Left renal cortex interstitium (tissue), 4 donors: ENCODE results near the gene DOHH. TPM values are rescaled to one million over a fixed set of nuclear protein-coding genes. Genes with fewer than 3 reads are reported as not detected.

Source experiments
- DNase-seq, 4 donors: peaks; one replicate each; pipeline ENCODE4 v3.0.0-alpha.2; 2013; ENCODE audit warnings: low read depth in 4 of 4, low spot score in 2 of 4, missing footprints in 1 of 4
- polyA plus RNA-seq, 4 donors: library from polyadenylated mRNA; unstranded; fragments of 120-200 nt; gene quantifications; one replicate each; pipeline ENCODE4 v1.2.1, GENCODE V29; 2013; ENCODE audit not compliant: insufficient read length in 4 of 4

The DOHH gene
- polyA plus RNA-seq, 4 donors = 6.2 to 11.6 (median 10.1) TPM

GRCh38 chr19:3481241-3482090, 19.0 kb downstream of the DOHH start:
- no peak for DNase-seq

- no peak for DNase-seq
Observed at GRCh38 chr19:3480383-3481091, 19.9 kb downstream of the DOHH start, which contains the start of gene SMIM24. Gene SMIM24, minus strand, starts transcription at chr19:3480525. Its CDS starts 62 bp downstream, at chr19:3480463.

- DNase-seq = no peak
Observed at GRCh38 chr19:3479834-3480215, 20.6 kb downstream of the DOHH start.

- no peak for DNase-seq
Observed at GRCh38 chr19:3479177-3479833, 21.2 kb downstream of the DOHH start.

GRCh38 chr19:3478409-3479176, 21.9 kb downstream of the DOHH start:
- DNase-seq = no peak

- no peak for DNase-seq
Observed at GRCh38 chr19:3477951-3478350, 22.5 kb downstream of the DOHH start.

- DNase-seq = no peak
Observed at GRCh38 chr19:3477506-3477905, 23.0 kb downstream of the DOHH start.

- DNase-seq = no peak
Observed at GRCh38 chr19:3476830-3477229, 23.6 kb downstream of the DOHH start.

GRCh38 chr19:3475449-3475848, 25.0 kb downstream of the DOHH start:
- no peak for DNase-seq

GRCh38 chr19:3474614-3475013, 25.9 kb downstream of the DOHH start:
- DNase-seq = no peak

- no peak for DNase-seq
Observed at GRCh38 chr19:3474010-3474409, 26.5 kb downstream of the DOHH start.

GRCh38 chr19:3471954-3472655, 28.4 kb downstream of the DOHH start:
- no peak for DNase-seq

- no peak for DNase-seq
Observed at GRCh38 chr19:3470500-3471128, 29.9 kb downstream of the DOHH start.

- no peak for DNase-seq
Observed at GRCh38 chr19:3469638-3470499, 30.6 kb downstream of the DOHH start.

- DNase-seq = no peak
Observed at GRCh38 chr19:3468211-3468610, 32.3 kb downstream of the DOHH start.

GRCh38 chr19:3467437-3468198, 32.9 kb downstream of the DOHH start:
- no peak for DNase-seq

GRCh38 chr19:3466635-3467034, 33.8 kb downstream of the DOHH start:
- DNase-seq = no peak

- no peak for DNase-seq
Observed at GRCh38 chr19:3465552-3465951, 34.9 kb downstream of the DOHH start.
